Spleen (tissue), 7 donors: ENCODE data around the gene MALL.
"Not testable (repeated sequence)": the region's sequence is repeated elsewhere in the genome, so short reads cannot be mapped to it uniquely, and the experiment has no call there.

Experiments used
- POLR2A ChIP-seq, 3 donors: fragments of 450-650 bp; IDR thresholded peaks; one replicate each; pipeline ENCODE4 v1.5.1; 2017; ENCODE audit warnings: antibody characterized with exemption in 3 of 3, mild to moderate bottlenecking in 1 of 3
- POLR2AphosphoS5 ChIP-seq, 3 donors: sonication (generic); formaldehyde crosslinking; IDR thresholded peaks; one replicate each; pipeline ENCODE4 v1.5.1; 2017; ENCODE audit warnings: antibody characterized with exemption in 3 of 3
- TF ChIP-seq, protein P1 (sequence below), 11 experiments: fragments of 200-600 bp in 7 of 11; fragments of 450-650 bp in 4 of 11; sonication (generic) in 4 of 11; IDR thresholded peaks in 8 of 11; conservative IDR thresholded peaks in 3 of 11; 1 replicate in 7 of 11; 2 replicates in 4 of 11; pipeline versions ENCODE4 v1.4.0 to v1.8.0; 2016 to 2021; ENCODE audit warnings: antibody characterized with exemption in 11 of 11, inconsistent platforms in 4 of 11, mild to moderate bottlenecking in 1 of 11
- donor health status: DM: no; HTN: no; CAD: no; lungs with moderate emphysema.
- donor health status: DM: no; HTN: no; CAD: no.
- donor health status: DM: no; HTN: no; CAD: no.

- TF ChIP-seq, protein P1, sequence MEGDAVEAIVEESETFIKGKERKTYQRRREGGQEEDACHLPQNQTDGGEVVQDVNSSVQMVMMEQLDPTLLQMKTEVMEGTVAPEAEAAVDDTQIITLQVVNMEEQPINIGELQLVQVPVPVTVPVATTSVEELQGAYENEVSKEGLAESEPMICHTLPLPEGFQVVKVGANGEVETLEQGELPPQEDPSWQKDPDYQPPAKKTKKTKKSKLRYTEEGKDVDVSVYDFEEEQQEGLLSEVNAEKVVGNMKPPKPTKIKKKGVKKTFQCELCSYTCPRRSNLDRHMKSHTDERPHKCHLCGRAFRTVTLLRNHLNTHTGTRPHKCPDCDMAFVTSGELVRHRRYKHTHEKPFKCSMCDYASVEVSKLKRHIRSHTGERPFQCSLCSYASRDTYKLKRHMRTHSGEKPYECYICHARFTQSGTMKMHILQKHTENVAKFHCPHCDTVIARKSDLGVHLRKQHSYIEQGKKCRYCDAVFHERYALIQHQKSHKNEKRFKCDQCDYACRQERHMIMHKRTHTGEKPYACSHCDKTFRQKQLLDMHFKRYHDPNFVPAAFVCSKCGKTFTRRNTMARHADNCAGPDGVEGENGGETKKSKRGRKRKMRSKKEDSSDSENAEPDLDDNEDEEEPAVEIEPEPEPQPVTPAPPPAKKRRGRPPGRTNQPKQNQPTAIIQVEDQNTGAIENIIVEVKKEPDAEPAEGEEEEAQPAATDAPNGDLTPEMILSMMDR (IDR thresholded peaks at IDR 0.05 in 8 of 11, conservative IDR thresholded peaks at IDR 0.05 in 3 of 11) = not testable (repeated sequence)
- TF ChIP-seq POLR2A, POLR2AphosphoS5 (IDR thresholded peaks at IDR 0.05): not testable (repeated sequence)
Observed at GRCh38 chr2:110059009-110059693, 56.5 kb downstream of the MALL start.
